GM18519 (cell line): ENCODE data around the gene TMEM203.
A peak's percentile ranks its signal among the peaks of the same experiment; 100 is the strongest.

Experiments used
- ATAC-seq: cut with Tn5 transposase; IDR thresholded peaks from one replicate; pipeline ENCODE4 v1.9.1; 2021; ENCODE audit warnings: mild to moderate bottlenecking, moderate library complexity; ENCODE audit not compliant: unreplicated experiment, low FRiP score

TMEM203 gene

DNA sequence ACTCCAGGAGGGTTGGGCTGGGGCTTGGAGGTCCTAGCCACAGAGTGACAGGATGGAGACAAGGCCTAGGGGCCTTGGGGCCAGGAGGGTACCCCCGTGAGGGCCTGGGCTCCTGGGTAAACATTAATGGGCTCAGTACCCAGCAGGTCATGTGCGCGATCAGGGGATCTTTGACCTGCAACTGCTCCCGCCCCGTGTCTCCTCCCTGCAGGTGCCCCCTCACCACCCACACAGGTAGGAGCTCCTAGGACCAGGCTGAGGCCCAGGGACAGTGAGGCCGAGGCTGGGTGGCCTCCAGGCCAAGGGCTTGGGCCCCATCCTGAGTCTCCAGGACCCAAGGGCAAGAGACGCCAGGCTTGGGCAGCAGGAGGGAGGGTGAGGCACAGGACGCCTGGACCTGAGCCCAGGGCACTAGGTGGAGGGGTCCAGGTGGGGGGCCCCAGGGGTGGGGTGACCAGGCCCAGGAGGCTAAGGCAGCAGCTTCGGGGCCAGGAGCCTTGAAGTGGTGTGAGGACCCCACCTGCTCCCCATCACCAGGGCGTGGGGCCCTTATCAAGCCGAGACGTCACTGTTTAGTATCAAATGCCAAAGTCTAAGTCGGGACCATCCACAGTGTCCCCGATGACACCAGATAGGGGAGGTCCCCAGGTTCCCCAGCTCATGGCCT, 25.4 kb upstream of the TMEM203 start, which contains the start of gene SLC34A3:
Gene SLC34A3 (plus strand): TSS at position 197 of the 667 bp plus-strand sequence. CDS start 802 bp downstream, outside the sequence.
- no peak for ATAC-seq

DNA sequence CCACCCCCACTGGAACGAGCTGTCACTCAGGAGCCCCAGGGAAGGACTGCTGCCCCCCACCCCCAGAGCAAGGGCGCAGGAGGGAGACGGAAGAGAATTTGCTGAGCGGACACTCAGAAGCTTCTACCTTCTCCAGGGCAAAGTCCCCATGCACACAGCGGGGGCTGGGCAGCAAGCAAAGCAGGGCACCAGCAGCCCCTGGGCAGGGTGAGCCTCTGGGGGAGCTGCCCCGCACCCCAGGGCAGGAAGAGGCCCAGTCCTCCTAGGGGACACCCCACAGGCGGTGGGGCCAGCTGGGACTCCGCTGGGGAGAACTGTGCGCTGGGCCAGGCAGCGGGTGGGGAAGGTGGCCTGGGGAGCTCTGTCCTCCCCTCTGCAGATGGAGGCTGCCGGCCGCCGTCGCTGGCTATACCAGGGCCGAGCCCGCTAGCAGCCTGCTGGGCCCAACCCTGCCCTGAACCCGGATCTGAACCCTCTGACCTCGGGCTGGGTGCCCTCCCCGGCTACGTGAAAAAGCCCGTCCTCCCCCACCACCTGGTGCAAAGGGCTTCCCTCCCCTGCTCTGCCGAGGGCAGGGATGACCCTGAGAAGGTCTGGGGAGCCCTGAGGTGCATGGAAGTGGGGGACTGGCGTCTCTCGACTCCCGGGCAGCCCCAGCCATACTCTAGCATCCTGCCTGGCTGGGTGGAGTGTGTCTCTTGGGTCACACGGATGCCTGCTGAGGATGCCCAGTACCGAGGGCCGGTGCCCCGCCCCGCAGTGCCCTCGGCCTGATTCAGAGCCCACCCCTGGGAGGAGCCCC, 24.7 kb upstream of the TMEM203 start:
- ATAC-seq, result no peak

DNA sequence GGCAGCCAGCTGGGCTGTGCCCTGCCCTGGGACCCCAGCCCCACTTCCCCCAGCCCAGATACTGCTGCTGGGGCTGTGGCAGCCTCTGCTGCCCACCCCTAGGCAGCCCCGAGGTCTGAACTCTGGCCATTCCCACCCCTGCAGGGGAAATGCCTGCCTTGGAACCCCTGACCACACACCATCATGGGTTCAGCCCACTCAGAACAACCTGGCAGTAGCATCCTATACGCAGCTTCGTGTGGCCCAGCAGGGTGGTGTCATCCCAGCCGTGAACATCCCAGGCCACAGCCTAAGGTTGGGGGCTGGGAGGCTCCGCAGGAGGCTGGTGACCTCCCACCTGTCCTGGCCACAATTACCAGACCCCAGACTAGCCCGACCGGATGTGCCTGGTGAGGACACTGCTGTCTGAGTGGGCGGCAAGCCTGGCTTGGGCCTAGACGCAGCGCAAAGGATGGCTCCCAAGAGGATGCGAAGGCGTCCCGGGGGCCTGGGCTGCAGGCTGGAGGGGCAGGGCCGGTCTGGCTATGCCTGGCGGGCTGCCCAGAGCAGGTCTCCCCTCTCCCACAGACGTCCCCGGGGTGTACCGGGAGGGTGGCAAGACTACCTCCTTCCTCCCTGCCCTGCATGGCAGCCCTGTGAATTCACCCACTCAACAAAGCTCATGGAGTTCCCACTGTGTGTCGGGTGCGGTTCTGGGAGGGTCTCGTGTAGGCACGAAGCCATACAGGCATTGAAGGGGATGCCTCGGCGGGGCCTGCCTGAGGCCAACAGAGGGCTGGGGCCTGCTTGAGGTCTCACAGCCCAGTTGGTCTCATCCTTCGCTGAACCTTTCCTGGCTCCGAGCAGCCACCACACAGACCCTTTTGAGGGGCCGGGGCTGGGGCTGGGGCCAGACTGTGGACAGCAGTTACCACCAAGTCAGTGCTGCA, 23.8 kb upstream of the TMEM203 start:
- ATAC-seq, result no peak

DNA sequence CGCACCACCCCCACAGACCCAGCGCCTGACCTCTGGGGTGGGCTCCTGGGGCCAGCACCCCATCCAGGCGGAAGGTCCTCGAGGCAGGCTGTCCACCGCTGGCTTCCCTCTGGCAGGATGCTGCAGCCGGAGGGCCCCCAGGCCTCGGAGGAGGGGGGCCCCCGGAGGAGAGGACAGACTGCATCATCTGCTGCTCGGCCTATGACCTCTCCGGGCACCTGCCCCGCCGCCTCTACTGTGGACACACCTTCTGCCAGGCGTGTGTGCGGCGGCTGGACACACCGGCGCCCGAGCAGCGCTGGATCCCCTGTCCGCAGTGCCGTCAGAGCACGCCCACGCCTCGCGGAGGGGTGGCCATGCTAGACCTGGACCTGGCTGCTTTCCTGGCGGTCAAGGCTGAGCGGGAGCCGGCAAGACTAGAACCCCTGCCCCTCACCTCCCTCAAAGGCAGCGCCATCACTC, 23.1 kb upstream of the TMEM203 start:
- ATAC-seq, result no peak

DNA sequence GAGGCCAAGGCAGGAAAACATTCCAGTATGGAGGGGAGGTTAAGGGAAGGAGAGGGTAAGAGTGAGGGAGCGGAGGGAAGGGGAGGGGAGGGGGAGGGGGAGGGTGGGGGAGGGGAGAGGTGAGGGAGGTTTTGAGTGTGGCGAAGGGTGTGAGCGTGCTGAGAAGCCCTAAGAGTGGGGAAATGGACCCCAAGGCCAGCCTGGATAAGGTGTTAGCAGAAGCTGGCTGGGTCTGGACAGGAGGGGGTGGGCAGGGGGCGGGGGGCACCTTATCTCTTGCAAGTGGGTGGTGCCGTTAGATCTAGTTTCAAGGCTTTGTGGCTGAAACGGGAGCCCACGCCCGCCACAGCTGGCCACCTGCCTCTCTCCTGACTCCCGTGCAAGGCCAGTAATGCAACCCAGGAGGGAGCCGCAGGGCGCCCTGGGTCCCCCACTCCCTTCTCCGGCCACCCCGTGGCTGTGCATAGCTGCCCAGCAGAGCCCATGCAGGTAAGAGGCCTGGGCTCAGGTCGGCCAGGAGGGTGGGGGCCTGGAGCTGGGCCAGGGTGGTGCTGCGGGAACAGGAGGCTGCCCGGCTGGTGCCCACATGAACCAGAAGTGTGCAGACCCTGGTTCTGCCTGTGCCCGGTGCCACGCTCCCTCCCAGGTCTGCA, 22.5 kb upstream of the TMEM203 start:
- no peak for ATAC-seq

DNA sequence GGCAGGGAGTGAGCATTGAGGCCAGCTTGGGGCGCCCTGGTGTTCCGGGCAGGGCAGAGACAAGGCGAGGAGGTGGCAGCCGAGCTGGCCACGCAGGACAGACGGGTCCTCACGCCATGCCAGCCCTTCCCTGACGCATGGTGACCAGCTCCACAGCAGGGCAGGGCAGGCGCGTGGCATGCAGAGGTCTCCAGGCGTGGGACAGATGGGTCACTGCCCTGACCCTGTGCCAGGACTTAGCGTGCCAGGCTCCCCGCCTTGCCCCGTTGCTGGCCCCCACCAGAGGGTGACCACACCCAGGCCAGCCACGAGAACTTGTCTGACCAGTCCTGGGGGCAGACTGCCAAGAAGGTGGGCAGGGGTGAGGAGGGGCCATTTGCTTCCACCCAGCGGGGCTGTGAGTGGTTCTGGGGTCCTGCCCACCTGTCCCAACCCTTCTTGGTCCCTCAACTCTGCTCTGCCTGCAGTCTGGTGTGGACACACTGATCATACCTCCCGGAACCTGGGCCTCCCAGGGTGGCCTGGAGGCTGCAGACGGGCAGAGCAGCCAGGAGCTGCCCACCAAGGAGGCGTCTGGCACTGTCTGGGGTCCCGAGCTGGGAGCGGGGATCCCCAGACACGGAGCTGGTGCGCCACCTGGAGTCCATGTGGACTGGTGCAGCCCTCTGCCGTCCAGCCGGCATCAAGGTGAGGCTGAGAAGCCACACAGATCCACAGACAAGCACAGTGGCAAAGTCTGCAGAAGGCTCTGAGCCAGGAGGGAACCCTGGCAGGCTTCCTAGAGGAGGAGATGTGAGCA, 21.8 kb upstream of the TMEM203 start, which contains the start of gene RNF224:
Gene RNF224 (plus strand): TSS at position 449 of the 799 bp plus-strand sequence. CDS start 834 bp downstream, outside the sequence.
- no peak for ATAC-seq

DNA sequence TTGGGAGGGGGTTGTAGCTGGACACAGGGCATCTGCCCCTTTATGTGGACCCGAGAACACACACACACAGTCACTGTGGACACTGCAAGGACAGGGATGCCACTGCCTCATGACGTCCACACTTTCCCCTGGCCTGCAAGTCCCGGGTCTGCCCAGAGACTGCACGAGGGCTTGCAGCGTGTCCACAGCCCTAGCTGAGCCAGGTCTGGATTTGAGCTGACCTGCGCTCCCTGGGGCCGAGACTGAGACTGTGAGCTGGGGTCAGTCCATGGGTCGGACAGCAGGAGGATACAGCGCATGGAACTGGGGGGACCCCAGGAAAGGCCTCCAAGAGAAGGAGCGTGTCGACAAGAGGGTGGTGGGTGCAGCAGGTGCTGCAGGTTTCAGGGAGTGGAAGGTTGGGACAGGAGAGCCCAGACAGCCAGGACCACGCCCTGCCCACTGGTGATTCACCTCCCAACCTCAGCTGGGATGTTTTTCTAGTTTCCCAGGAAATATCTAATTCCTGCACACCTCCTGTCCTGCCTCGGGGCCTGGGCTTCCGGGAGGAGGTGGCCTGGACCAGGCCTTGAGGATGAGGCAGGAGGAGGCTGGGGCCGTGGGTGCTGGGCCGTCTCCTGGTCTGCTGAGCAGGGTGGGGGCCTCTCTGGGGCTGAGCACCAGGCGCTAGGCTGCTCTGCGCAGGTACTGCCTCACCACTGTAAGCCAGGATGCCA, 21.0 kb upstream of the TMEM203 start:
- ATAC-seq, result no peak

DNA sequence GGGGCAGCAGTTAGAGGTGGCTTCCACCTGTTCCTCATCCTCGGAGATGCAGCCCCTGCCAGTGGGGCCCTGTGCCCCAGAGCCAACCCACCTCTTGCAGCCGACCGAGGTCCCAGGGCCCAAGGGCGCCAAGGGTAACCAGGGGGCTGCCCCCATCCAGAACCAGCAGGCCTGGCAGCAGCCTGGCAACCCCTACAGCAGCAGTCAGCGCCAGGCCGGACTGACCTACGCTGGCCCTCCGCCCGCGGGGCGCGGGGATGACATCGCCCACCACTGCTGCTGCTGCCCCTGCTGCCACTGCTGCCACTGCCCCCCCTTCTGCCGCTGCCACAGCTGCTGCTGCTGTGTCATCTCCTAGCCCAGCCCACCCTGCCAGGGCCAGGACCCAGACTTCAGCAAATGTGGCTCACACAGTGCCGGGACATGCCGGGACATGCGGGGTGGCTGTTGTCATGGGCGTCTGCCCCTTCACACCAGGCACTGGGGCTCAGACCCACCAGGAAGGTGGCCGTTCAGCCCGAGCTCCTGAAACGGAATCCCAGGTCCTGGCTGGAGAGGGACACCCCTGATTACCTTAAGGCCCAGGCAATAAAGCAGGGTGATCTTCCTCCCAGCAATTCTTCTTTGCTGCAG, 20.4 kb upstream of the TMEM203 start:
- no peak for ATAC-seq

DNA sequence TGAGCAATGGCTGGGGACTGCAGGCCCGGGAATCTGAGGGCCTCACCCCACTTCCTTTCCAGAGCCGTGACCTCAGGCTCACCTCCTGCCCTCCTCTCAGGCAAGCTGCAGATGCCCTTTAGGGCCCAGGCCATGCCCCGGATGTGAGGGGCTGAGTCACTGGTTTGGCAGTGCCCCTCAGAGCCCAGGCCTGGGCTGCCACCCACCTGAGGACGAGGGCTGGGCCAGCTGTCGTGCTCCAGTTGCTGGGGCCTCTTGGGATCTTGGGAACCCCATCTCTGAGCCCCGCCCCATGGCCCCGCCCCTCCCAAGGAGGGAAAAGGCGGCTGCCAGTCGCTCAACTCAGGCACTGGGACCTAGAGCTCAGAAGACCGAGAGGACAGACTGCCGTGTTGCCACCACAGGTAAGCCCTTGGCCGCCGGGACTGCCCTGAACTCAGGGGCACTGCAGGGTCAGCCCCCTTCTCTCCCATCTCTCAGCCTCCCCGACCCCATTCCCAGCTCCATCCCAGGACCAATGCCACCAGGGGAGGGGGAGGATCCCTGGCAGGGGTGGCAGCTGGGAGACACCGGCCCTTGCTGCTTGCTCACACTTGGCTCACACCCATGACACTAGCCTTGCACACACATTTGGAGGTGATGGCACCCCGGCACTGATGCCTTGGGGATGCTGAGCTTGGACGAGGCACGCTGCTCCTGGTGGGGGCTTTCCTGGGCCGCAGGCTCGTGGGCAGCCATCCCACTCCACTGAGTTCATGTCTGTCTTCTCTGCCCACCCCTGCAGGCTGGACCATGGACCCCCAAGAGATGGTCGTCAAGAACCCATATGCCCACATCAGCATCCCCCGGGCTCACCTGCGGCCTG, 19.6 kb upstream of the TMEM203 start, which contains the start of gene CYSRT1:
Gene CYSRT1 (plus strand): TSS at position 345 of the 865 bp plus-strand sequence. CDS start 448 bp downstream, at position 793.
- no peak for ATAC-seq

DNA sequence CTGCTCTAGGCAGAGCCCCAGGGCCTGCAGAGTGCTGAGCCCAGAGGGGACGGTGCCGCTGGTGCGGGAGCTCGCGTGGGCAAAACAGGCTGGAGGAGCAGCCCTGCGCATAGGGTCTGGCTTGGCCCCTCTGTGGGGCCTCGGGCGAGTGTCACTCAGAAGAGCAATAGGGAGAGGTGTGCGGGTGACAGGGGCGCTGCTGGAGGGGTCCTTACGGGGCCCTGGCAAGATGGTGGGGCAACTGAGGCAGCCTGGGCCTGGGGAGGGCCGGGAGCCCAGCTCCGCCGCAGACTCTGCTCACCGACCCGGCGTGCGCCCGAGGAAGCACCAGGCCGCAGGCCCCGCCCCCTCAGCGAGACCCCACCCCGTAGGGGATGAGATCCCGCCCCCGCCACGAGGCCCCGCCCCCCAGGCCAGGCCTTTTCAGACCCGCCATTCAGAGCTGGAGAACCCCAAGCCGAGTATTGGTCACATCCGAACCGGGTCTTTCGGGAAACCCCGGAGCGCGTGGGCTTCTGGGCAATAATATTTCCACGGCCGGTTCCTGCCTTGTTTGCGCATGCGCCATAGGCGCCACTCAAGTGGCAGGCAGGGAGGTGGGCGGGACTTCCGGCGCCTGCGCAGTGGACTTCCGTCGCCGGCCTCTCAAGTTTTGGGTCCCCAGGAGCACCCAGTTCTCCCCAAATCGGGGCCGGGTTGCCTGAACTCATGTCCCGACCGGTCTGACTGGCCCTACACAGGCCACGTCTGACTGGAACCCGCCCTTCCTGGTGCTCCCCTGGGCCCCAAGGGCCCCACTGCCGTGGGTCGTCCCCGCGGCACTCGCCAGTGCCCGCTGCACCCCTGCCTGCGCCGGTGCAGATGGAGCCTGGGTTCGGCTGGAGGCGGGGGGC, 17.9 kb upstream of the TMEM203 start:
- peak; percentile 45 for ATAC-seq

DNA sequence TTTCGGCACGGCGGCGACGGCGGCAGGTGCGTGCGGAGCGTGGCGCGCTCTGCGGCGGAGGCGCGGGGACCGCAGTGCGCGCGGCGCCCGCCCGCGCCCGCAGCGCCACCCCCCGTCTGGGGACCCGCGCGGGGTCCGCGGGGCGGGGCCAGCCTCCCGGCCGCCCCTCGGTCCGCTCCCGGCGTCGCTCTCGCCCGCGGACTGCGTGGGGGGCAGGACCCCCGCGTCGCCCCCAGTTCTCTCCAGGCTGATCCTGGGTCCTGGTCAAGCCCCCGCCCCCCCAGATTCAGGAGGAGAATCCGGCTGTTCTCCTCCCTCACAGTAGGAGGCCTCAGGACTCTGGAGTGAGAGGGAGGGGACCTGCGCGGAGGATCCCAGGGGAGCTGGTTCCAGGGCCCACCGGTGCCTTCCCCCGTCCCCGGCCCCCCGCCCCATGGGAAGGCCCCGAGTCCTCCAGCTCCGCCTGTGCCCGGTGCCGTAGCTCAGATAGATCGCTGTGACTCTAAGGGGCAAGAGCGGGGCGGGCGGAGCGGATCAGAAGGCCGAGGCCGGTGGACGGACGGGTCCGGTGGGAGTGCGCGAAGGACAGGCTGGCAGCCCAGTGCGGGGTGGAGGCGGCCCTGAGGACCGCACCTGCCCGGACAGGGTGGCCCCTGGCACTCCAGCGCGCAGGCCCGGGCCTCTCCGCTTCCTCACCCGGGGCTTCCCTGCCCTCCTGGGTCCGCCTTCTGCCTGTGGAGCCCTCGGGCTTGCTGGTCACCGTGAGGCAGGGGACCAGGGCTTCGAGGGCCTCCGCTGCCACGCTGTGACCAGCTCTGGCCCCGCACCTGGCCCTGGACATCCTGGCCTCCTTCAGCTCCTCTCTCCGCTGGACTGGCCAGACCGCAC, 17.0 kb upstream of the TMEM203 start, which contains the start of gene RNF208:
Gene RNF208 (minus strand): TSS at position 51 of the 888 bp plus-strand sequence. CDS start 1,028 bp downstream, outside the sequence.
- no peak for ATAC-seq

DNA sequence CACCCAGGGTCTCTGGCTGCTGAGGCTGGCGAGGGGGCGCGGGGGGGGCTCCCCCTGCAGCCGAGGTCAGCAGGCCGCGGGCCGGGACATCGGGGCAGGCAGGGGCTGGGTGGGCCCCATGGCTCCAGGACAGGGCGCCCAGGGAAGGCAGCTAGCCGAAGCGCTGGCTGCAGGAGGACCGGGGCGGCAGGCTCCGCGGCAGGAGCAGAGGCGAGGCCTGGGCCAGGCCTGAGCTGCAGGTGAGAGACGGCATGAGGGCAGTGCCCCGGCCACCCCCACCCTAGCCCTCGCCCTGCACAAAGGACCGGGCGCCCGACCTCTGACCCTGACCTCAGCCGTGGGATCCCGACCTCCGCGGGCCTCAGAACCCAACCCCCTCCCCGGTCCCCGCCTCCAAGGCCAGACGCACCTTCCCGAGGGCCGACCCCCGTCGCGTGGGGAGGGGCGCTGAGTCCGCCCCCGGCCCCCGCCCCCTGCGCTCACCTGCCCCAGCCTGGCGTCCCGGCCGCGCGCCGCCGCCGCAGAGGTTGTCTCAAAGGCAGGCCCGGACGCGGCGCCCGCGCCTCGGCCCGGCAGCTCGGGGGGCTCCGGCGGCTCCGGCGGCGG, 16.2 kb upstream of the TMEM203 start:
- no peak for ATAC-seq

DNA sequence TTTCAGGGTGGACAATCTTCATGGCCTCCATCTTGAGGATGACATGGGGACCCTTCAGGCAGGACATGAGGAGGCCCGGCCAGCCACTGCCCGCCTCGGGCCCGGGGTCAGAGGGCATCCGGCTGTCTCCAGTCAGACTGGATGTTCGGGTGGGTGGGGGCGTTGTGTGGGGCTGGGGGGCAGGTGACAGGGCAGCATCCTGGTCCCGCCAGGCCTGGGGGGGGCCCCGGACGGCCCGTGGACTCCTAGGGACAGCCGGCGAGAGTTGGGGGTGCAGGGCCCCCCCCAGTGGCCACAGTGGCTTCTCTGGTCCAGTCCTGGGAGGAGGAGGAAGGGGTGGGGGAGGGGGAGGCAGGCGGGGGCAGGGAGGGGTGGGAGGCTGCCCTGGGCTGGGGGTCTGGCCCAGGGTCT, 15.7 kb upstream of the TMEM203 start:
- no peak for ATAC-seq

DNA sequence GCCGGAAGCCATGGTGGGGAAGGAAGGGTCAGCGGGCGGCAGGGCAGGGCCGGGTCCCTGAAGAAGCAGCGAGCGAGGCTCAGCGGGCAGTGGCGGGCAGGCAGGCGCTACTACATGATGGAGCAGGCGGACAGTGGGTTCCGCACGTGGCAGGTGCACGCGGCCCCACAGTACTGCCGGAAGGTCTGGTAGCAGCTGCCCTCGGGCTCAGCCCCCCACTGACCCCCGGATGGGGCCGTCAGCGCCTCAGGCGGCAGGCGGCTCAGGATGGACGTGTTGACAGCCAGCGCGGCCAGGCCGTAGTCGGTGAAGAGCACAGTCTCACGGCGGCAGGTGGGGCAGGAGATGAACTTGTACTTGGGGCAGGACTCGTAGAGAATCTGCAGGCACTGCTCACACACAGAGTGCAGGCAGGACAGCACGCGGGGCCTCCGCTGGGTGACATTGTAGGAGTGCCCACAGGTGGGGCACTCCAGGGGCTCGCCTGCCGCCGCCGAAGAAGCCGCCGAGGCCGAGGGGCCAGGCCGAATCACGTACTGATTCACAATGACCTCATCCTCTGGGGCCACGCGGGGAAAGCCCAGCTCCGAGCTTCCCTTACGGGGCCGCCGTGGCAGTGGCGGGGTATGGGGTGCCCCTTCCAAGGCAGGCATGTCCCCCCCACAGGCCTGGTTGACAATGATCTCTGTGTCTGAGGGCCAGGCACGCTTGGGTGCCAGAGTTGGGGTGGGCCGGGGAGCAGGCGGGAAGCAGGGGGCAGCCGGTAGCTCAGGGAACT, 15.1 kb upstream of the TMEM203 start:
- no peak for ATAC-seq
